Stomach smooth muscle (tissue), 2 donors: ENCODE results near the gene MCEMP1.

Experiments
- H3K27ac ChIP-seq: one replicate; pipeline ENCODE4 v1.7.0; 2013; ENCODE audit warnings: mild to moderate bottlenecking, low read length, inconsistent platforms
- H3K27me3 ChIP-seq, 2 donors: one replicate each; pipeline ENCODE4 v1.7.0; 2013; ENCODE audit warnings: low read length in 2 of 2; ENCODE audit not compliant: insufficient read depth in 2 of 2, control insufficient read depth in 1 of 2
- H3K36me3 ChIP-seq, 2 donors: one replicate each; pipeline ENCODE4 v1.7.0; 2013; ENCODE audit warnings: low read length in 2 of 2; ENCODE audit not compliant: control insufficient read depth in 2 of 2, insufficient read depth in 2 of 2
- H3K4me1 ChIP-seq: one replicate; pipeline ENCODE4 v1.7.0; 2013; ENCODE audit warnings: low read length; ENCODE audit not compliant: control insufficient read depth, insufficient read depth
- H3K4me3 ChIP-seq, 2 donors: one replicate each; pipeline ENCODE4 v1.7.0; 2013; ENCODE audit warnings: low read length in 2 of 2
- H3K9ac ChIP-seq, 2 donors: one replicate each; pipeline ENCODE4 v1.7.0; 2013; ENCODE audit warnings: low read length in 2 of 2, mild to moderate bottlenecking in 1 of 2
- H3K9me3 ChIP-seq, 2 donors: one replicate each; pipeline ENCODE4 v1.7.0; 2013; ENCODE audit warnings: low read length in 2 of 2; ENCODE audit not compliant: control insufficient read depth in 2 of 2
- donor health status: healthy.
- donor health status: Pancreatic carcinoma.

The MCEMP1 gene

DNA sequence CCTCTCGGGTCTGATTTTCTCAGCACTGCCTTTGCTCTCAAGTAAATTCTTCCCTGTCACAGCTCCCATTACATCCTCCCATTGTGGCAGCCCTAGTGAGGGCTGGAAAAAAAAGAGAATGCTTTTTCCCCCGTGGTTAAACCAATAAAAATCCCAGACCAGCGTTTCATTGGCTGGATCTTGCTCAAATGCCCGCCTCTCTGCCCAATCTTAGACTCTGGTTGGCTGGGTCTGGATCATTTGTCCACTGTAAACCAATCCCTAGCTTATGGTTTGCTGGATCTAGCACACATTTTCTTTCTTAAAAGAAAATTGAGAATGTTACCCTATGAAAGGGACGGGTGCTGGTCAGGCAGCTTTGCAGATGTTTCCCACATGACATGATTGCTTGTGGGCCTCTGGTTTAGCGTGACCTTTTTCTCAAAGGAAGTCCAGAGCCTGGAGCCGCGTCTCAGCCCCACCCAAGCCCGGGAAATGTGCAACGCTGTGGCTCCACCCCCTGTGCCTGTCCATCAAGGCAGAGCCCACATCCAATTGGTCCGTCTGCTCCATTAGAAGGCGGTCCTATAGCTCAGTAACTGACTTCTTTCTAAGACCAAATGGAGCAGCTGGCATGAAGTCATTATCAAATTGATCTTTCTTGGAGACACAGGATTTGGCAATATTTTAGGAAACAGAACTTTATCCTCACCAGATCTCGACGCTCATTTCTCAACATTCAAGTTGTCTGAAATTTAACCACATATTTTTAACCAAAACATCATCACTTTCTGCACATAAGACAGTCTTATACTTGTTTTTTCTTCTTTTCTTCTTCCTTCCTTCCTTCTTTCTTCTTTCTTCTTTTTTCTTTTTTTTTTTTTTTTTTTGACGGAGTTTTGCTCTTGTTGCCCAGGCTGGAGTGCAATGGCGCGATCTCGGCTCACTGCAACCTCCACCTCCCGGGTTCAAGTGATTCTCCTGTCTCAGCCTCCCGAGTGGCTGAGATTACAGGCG is 2.6 kb upstream of the MCEMP1 start:
- H3K4me3 ChIP-seq, result no peak overlapping the region
- peaks cover 23 to 34% of the 10 kb centered on the region in 2 donors for H3K27me3 ChIP-seq
- no peak overlapping the region for H3K9ac ChIP-seq
- H3K27ac ChIP-seq, result no peak overlapping the region
- H3K9me3 ChIP-seq, result no peaks in the 10 kb centered on the region
- H3K4me1 ChIP-seq, result peaks cover 2% of the 10 kb centered on the region
- H3K36me3 ChIP-seq, result no peaks in the 10 kb centered on the region

- no peak overlapping the region for H3K4me3 ChIP-seq
- peaks cover 24 to 29% of the 10 kb centered on the region in 2 donors for H3K27me3 ChIP-seq
- no peaks in the 10 kb centered on the region for H3K36me3 ChIP-seq
- H3K27ac ChIP-seq, result no peak overlapping the region
- no peak overlapping the region for H3K9ac ChIP-seq
- H3K9me3 ChIP-seq, result no peaks in the 10 kb centered on the region
- H3K4me1 ChIP-seq, result peaks cover 9% of the 10 kb centered on the region
These were observed 514 bp upstream of the MCEMP1 start for GRCh38 chr19:7676376-7676775.

- no peak overlapping the region for H3K4me3 ChIP-seq
These were observed 900 bp downstream of the MCEMP1 start for GRCh38 chr19:7677669-7678311.

DNA sequence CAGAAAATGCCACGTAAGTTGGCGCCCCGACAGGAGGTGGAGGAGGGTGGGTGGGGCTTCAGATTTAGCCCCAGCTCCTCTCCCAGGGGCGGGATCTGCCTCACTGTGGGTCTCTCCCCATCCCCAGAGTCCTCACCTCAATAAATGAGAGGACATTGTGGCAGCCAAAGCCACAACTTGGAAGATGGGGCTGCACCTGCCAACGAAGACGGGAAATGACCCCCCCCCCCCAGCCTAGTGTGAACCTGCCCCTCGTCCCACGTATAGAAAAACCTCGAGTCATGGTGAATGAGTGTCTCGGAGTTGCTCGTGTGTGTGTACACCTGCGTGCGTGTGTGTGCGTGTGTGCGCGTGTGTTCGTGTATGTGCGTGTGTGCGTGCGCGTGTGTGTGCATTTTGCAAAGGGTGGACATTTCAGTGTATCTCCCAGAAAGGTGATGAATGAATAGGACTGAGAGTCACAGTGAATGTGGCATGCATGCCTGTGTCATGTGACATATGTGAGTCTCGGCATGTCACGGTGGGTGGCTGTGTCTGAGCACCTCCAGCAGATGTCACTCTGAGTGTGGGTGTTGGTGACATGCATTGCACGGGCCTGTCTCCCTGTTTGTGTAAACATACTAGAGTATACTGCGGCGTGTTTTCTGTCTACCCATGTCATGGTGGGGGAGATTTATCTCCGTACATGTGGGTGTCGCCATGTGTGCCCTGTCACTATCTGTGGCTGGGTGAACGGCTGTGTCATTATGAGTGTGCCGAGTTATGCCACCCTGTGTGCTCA is 2.3 kb downstream of the MCEMP1 start:
- Histone ChIP-seq H3K4me3 (no peak overlapping the region), H3K4me1 (peaks cover 13% of the 10 kb centered on the region), H3K9me3 (no peaks in the 10 kb centered on the region), H3K27me3 (peaks cover 20 to 24% of the 10 kb centered on the region in 2 donors), H3K27ac (no peak overlapping the region), H3K36me3 (peaks cover 3 to 12% of the 10 kb centered on the region in 2 donors), H3K9ac (no peak overlapping the region)

More at GRCh38 chr19:7677669-7678311, 900 bp downstream of the MCEMP1 start:
- Histone ChIP-seq H3K36me3 (peaks cover 3 to 4% of the 10 kb centered on the region in 2 donors), H3K27ac (no peak overlapping the region), H3K27me3 (peaks cover 24% of the 10 kb centered on the region in 2 donors), H3K9ac (no peak overlapping the region), H3K4me1 (peaks cover 13% of the 10 kb centered on the region), H3K9me3 (no peaks in the 10 kb centered on the region)

GRCh38 chr19:7679771-7680605 is 3.1 kb downstream of the MCEMP1 start:
- no peak overlapping the region for H3K27ac ChIP-seq
- H3K4me3 ChIP-seq, result peak overlapping the region; percentile 82 to 98

DNA sequence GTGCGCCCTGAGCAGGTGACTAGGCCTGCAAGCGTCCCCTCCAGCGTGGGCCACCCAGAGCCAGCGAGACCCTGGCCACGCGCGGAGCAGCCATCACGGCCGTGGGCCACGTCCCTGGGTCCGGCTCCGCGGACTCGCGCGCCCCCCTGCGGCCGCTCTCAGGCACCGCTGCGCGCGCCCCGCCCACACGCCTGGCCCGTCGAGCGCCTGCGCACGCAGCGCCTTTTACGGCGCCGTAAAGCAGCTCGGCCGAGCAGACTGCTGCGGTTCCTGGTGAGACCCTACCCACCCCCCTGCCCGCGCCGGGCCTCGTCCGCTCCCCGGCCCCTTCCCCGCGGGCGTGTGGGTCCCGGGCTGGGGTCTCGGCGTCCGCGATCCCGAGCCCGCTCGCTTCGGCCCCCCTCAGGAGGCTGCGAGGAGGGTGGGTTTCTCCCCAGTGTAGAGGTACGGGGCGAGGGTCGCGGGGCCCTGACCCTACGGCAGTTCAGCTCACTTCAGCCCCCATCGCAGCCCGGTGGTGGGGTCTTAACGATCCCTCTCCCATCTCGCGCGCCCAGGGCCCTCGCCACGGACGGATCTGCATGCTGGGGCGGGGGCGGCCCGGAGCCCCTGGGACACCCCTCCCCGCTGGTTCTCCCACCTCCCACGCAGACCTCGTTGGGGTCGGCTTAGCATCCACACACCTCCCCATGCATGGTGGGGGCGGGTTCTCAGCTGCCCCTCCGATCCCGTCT is 3.9 kb downstream of the MCEMP1 start, which contains the start of gene TRAPPC5:
TRAPPC5 (plus strand) TSS at position 228 of the 734 bp plus-strand sequence. CDS start 1,421 bp downstream, outside the sequence.
- H3K9me3 ChIP-seq, result no peaks in the 10 kb centered on the region
- peaks cover 20 to 24% of the 10 kb centered on the region in 2 donors for H3K27me3 ChIP-seq
- peak within 1 kb of the TSS; percentile 84 to 94 for H3K9ac ChIP-seq
- H3K4me1 ChIP-seq, result peaks cover 13% of the 10 kb centered on the region
- peak within 1 kb of the TSS; percentile 53 for H3K27ac ChIP-seq
- H3K4me3 ChIP-seq, result peak within 1 kb of the TSS; percentile 82 to 98
- H3K36me3 ChIP-seq, result peaks cover 3 to 12% of the 10 kb centered on the region in 2 donors

More at GRCh38 chr19:7679771-7680605, 3.1 kb downstream of the MCEMP1 start:
- Histone ChIP-seq H3K4me1 (peaks cover 13% of the 10 kb centered on the region), H3K36me3 (peaks cover 3 to 12% of the 10 kb centered on the region in 2 donors), H3K27me3 (peaks cover 20 to 24% of the 10 kb centered on the region in 2 donors), H3K9ac (peak overlapping the region; percentile 42 to 94), H3K9me3 (no peaks in the 10 kb centered on the region)

DNA sequence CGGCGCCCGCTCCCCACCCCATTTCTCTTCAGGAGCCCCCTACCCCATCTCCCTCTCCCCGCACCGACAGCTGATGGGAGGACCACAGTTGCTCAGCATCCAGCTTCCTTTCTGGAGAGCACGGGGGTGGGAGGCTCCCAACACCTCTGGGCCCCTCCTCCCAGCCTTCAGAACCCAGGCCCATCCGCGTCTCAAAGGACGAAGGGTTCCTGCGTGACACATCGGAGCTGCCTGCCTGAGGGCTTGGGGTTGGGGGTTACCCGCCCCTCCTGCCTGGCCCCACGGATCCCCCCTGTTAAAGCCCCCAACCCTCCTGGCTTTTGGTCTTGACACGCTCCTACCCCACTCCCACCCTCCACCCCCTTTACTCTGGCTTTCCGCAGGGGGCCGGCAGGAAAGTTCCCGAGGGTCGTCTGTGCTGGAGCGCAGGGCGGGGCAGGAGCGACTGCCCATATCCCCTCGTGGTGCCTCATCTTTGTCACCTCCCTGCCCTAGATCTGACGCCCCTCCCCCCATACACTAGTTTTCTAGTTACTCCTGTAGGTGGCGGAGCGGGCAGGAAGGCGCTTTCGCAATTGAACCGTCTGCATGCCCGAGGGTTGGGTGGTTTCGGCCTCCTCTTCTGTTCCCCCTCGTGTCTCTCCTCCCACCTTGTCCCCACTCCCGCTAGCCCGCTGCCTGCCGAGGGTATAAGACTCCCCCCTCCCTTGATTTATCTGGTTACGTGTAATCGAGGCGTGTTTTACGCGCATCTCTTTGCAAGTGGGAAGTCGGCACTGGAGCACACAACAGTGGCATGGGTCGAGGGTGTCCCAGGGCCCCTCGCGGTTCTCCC is 4.7 kb downstream of the MCEMP1 start:
- Histone ChIP-seq H3K9ac (peak overlapping the region; percentile 84 to 94), H3K27me3 (peaks cover 18 to 22% of the 10 kb centered on the region in 2 donors), H3K9me3 (no peaks in the 10 kb centered on the region), H3K36me3 (peaks cover 3 to 12% of the 10 kb centered on the region in 2 donors), H3K27ac (peak overlapping the region; percentile 53), H3K4me3 (peak overlapping the region; percentile 82 to 98), H3K4me1 (peaks cover 13% of the 10 kb centered on the region)

- H3K9ac ChIP-seq, result peak overlapping the region in 1 of 2 donors; percentile 94
- H3K27ac ChIP-seq, result no peak overlapping the region
- peaks cover 13% of the 10 kb centered on the region for H3K4me1 ChIP-seq
- peak overlapping the region; percentile 82 to 98 for H3K4me3 ChIP-seq
- no peaks in the 10 kb centered on the region for H3K9me3 ChIP-seq
- peaks cover 3 to 12% of the 10 kb centered on the region in 2 donors for H3K36me3 ChIP-seq
- peaks cover 14 to 18% of the 10 kb centered on the region in 2 donors for H3K27me3 ChIP-seq
These were observed 5.4 kb downstream of the MCEMP1 start for GRCh38 chr19:7682175-7682855.
